Spleen (tissue), 7 donors: ENCODE data around the gene DNAJB6.

Experiments
- POLR2AphosphoS5 ChIP-seq, 3 donors: sonication (generic); formaldehyde crosslinking; IDR thresholded peaks; one replicate each; pipeline ENCODE4 v1.5.1; 2017; ENCODE audit warnings: antibody characterized with exemption in 3 of 3
- TF ChIP-seq, protein P1 (sequence below), 11 experiments: fragments of 200-600 bp in 7 of 11; fragments of 450-650 bp in 4 of 11; sonication (generic) in 4 of 11; IDR thresholded peaks in 8 of 11; conservative IDR thresholded peaks in 3 of 11; 1 replicate in 7 of 11; 2 replicates in 4 of 11; pipeline versions ENCODE4 v1.4.0 to v1.8.0; 2016 to 2021; ENCODE audit warnings: antibody characterized with exemption in 11 of 11, inconsistent platforms in 4 of 11, mild to moderate bottlenecking in 1 of 11
- donor health status: DM: no; HTN: no; CAD: no; lungs with moderate emphysema.
- donor health status: DM: no; HTN: no; CAD: no.
- donor health status: DM: no; HTN: no; CAD: no.

DNA sequence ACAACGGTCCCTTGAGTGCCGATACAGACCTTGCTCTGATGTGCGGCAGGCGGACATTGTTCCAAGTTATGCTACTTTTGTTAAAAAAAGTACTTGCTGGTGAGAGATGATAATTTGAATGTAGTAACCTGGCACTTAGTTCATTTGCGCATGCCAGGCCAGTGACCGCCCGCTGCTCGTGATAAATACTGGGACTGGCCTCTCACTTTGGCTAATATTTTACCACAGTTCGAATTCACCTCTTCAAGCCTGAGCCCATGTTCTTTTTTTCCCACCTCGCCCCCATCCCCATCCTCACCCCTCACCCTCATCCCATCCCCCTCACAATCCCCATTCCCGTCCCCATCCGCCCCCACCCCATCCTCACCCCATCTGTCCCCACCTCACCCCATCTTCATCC is 126.4 kb downstream of the DNAJB6 start:
- no peak for TF ChIP-seq POLR2AphosphoS5 (IDR thresholded peaks at IDR 0.05)
- TF ChIP-seq, protein P1, sequence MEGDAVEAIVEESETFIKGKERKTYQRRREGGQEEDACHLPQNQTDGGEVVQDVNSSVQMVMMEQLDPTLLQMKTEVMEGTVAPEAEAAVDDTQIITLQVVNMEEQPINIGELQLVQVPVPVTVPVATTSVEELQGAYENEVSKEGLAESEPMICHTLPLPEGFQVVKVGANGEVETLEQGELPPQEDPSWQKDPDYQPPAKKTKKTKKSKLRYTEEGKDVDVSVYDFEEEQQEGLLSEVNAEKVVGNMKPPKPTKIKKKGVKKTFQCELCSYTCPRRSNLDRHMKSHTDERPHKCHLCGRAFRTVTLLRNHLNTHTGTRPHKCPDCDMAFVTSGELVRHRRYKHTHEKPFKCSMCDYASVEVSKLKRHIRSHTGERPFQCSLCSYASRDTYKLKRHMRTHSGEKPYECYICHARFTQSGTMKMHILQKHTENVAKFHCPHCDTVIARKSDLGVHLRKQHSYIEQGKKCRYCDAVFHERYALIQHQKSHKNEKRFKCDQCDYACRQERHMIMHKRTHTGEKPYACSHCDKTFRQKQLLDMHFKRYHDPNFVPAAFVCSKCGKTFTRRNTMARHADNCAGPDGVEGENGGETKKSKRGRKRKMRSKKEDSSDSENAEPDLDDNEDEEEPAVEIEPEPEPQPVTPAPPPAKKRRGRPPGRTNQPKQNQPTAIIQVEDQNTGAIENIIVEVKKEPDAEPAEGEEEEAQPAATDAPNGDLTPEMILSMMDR (IDR thresholded peaks at IDR 0.05 in 8 of 11, conservative IDR thresholded peaks at IDR 0.05 in 3 of 11), result no peak
